HEK293 (cell line): Measurements from ENCODE around the gene ZNF662.

Experiments used
- CTCF ChIA-PET: fragments of 350-600 bp; formaldehyde crosslinking; extraction: SDS; loops from one replicate; lab custom pipeline; 2021; ENCODE audit warnings: antibody characterized with exemption; lab: Yijun Ruan, JAX
- POLR2A ChIA-PET: fragments of 300-600 bp; formaldehyde crosslinking; extraction: SDS; loops from one replicate; lab custom pipeline; 2020; ENCODE audit warnings: antibody characterized with exemption, inconsistent platforms; lab: Yijun Ruan, JAX
- H3K27ac ChIP-seq: fragments of 200-500 bp; sonication (Bioruptor generic); 2 replicates; pipeline ENCODE4 v1.5.1; 2014; ENCODE audit warnings: low read depth, low read length, control low read depth, inconsistent platforms; ENCODE audit errors: extremely low read depth
- H3K36me3 ChIP-seq, 2 experiments: fragments of 200-500 bp in 1 of 2; sonication (Bioruptor generic) in 1 of 2; 1 replicate in 1 of 2; 2 replicates in 1 of 2; pipeline ENCODE4 v1.5.1; 2014 to 2017; ENCODE audit warnings: inconsistent platforms in 2 of 2, low read length in 2 of 2; ENCODE audit not compliant: control insufficient read depth in 2 of 2, insufficient read depth in 1 of 2
- H3K4me1 ChIP-seq: fragments of 200-500 bp; sonication (Bioruptor generic); 2 replicates; pipeline ENCODE4 v1.5.1; 2014; ENCODE audit warnings: mild to moderate bottlenecking, low read length, inconsistent platforms; ENCODE audit not compliant: control insufficient read depth, insufficient read depth
- H3K4me3 ChIP-seq: 2 replicates; pipeline ENCODE4 v1.5.1; 2011; ENCODE audit warnings: low read depth, mild to moderate bottlenecking, control low read depth, low read length, moderate library complexity
- H3K9me3 ChIP-seq: fragments of 200-500 bp; sonication (Bioruptor generic); 2 replicates; pipeline ENCODE4 v1.5.1; 2014; ENCODE audit warnings: low read depth, low read length, inconsistent platforms; ENCODE audit not compliant: control insufficient read depth, insufficient read depth
- FEZF1 ChIP-seq: fragments of 450-650 bp; formaldehyde crosslinking; IDR thresholded peaks from 2 replicates; pipeline ENCODE4 v1.5.1; 2016; ENCODE audit warnings: missing biosample characterization, missing genetic modification characterization
- HOXD13 ChIP-seq: sonication (generic); formaldehyde crosslinking; IDR thresholded peaks from 2 replicates; pipeline ENCODE4 v1.8.0; 2022; ENCODE audit warnings: missing genetic modification reagents, borderline replicate concordance
- KLF7 ChIP-seq: fragments of 450-650 bp; formaldehyde crosslinking; IDR thresholded peaks from 2 replicates; pipeline ENCODE4 v1.5.1; 2016; ENCODE audit warnings: missing biosample characterization, missing genetic modification characterization, borderline replicate concordance
- KLF8 ChIP-seq: fragments of 450-650 bp; formaldehyde crosslinking; IDR thresholded peaks from 2 replicates; pipeline ENCODE4 v1.5.1; 2016; ENCODE audit warnings: missing biosample characterization, missing genetic modification characterization
- MZF1 ChIP-seq: fragments of 450-650 bp; formaldehyde crosslinking; IDR thresholded peaks from 2 replicates; pipeline ENCODE4 v1.5.1; 2017; ENCODE audit warnings: missing biosample characterization, missing genetic modification characterization, borderline replicate concordance
- PRDM2 ChIP-seq: fragments of 450-650 bp; formaldehyde crosslinking; IDR thresholded peaks from 2 replicates; pipeline ENCODE4 v1.5.1; 2016; ENCODE audit warnings: missing biosample characterization, missing genetic modification characterization, borderline replicate concordance
- SETDB1 ChIP-seq: IDR thresholded peaks from one replicate; pipeline ENCODE4 v1.6.1; 2017; ENCODE audit warnings: mild to moderate bottlenecking, low read length, moderate library complexity, mixed read lengths; ENCODE audit not compliant: insufficient read length
- YY1 ChIP-seq: fragments of 450-650 bp; formaldehyde crosslinking; IDR thresholded peaks from 2 replicates; pipeline ENCODE4 v1.5.1; 2018; ENCODE audit warnings: missing biosample characterization, missing genetic modification characterization
- ZBTB1 ChIP-seq: fragments of 450-650 bp; formaldehyde crosslinking; IDR thresholded peaks from 2 replicates; pipeline ENCODE4 v1.5.1; 2016; ENCODE audit warnings: missing biosample characterization, missing genetic modification characterization
- ZBTB8A ChIP-seq: fragments of 450-650 bp; formaldehyde crosslinking; IDR thresholded peaks from 2 replicates; pipeline ENCODE4 v1.5.1; 2016; ENCODE audit warnings: missing biosample characterization, missing genetic modification characterization
- ZNF138 ChIP-seq: fragments of 450-650 bp; formaldehyde crosslinking; IDR thresholded peaks from 2 replicates; pipeline ENCODE4 v1.5.1; 2016; ENCODE audit warnings: missing biosample characterization, missing genetic modification characterization, borderline replicate concordance
- ZNF366 ChIP-seq: fragments of 450-650 bp; formaldehyde crosslinking; conservative IDR thresholded peaks from 2 replicates; pipeline ENCODE4 v1.5.1; 2016; ENCODE audit warnings: missing biosample characterization, missing genetic modification characterization
- ZNF580 ChIP-seq: fragments of 450-650 bp; formaldehyde crosslinking; IDR thresholded peaks from 2 replicates; pipeline ENCODE4 v1.5.1; 2016; ENCODE audit warnings: missing biosample characterization, missing genetic modification characterization
- ZSCAN16 ChIP-seq: fragments of 450-650 bp; formaldehyde crosslinking; IDR thresholded peaks from 2 replicates; pipeline ENCODE4 v1.5.1; 2016; ENCODE audit warnings: missing biosample characterization, missing genetic modification characterization
- ZSCAN4 ChIP-seq: fragments of 450-650 bp; formaldehyde crosslinking; IDR thresholded peaks from 2 replicates; pipeline ENCODE4 v1.5.1; 2017; ENCODE audit warnings: missing biosample characterization, missing genetic modification characterization
- ZSCAN5A ChIP-seq: fragments of 450-650 bp; formaldehyde crosslinking; IDR thresholded peaks from 2 replicates; pipeline ENCODE4 v1.5.1; 2016; ENCODE audit warnings: missing biosample characterization, missing genetic modification characterization
- TF ChIP-seq, protein P1 (sequence below): fragments of 450-650 bp; IDR thresholded peaks from 2 replicates; pipeline ENCODE4 v1.5.1; 2018; ENCODE audit warnings: missing biosample characterization, missing genetic modification characterization
- TF ChIP-seq, protein P2 (sequence below): fragments of 450-650 bp; formaldehyde crosslinking; IDR thresholded peaks from 2 replicates; pipeline ENCODE4 v1.5.1; 2016; ENCODE audit warnings: missing biosample characterization, missing genetic modification characterization

ZNF662 gene

GRCh38 chr3:42937334-42937733 is 31.4 kb downstream of the ZNF662 start (continued):
- TF ChIP-seq MZF1 (tag by site-specific recombination) (no peak), ZSCAN5A (no peak), SETDB1 (no peak), PRDM2 (tag by site-specific recombination) (no peak), FEZF1 (tag by site-specific recombination) (no peak), ZBTB1 (tag by site-specific recombination) (no peak)
- TF ChIP-seq, protein P1, sequence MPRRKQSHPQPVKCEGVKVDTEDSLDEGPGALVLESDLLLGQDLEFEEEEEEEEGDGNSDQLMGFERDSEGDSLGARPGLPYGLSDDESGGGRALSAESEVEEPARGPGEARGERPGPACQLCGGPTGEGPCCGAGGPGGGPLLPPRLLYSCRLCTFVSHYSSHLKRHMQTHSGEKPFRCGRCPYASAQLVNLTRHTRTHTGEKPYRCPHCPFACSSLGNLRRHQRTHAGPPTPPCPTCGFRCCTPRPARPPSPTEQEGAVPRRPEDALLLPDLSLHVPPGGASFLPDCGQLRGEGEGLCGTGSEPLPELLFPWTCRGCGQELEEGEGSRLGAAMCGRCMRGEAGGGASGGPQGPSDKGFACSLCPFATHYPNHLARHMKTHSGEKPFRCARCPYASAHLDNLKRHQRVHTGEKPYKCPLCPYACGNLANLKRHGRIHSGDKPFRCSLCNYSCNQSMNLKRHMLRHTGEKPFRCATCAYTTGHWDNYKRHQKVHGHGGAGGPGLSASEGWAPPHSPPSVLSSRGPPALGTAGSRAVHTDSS (tag by site-specific recombination) = no peak

GRCh38 chr3:42942693-42943092 is 36.8 kb downstream of the ZNF662 start:
- POLR2A ChIA-PET = no interaction called here
- no peak overlapping the region for H3K27ac ChIP-seq
- no peaks in the 10 kb centered on the region for H3K4me1 ChIP-seq
- CTCF ChIA-PET = interaction anchor here (0.8 to 1.3 kb wide), 3 partner anchors 11 to 213 kb away, joined by 3 to 4 read pairs (median 3); no protein-coding TSS in a partner anchor
- H3K4me3 ChIP-seq = no peak overlapping the region
- TF ChIP-seq ZNF366 = no peak
- no peak for TF ChIP-seq ZNF138 (tag by site-specific recombination)
- TF ChIP-seq ZNF580 (tag by site-specific recombination) = no peak
- TF ChIP-seq, protein P2, sequence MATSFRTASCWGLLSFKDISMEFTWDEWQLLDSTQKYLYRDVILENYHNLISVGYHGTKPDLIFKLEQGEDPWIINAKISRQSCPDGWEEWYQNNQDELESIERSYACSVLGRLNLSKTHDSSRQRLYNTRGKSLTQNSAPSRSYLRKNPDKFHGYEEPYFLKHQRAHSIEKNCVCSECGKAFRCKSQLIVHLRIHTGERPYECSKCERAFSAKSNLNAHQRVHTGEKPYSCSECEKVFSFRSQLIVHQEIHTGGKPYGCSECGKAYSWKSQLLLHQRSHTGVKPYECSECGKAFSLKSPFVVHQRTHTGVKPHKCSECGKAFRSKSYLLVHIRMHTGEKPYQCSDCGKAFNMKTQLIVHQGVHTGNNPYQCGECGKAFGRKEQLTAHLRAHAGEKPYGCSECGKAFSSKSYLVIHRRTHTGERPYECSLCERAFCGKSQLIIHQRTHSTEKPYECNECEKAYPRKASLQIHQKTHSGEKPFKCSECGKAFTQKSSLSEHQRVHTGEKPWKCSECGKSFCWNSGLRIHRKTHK (tag by site-specific recombination) = no peak
- TF ChIP-seq MZF1 (tag by site-specific recombination) = no peak
- TF ChIP-seq KLF8 = no peak
- no peak for TF ChIP-seq ZSCAN16 (tag by site-specific recombination)
- no peak for TF ChIP-seq YY1 (tag by site-specific recombination)
- no peak for TF ChIP-seq ZSCAN4
- TF ChIP-seq HOXD13 = no peak
- no peak for TF ChIP-seq KLF7
- TF ChIP-seq ZBTB8A (tag by site-specific recombination) = no peak
- no peaks in the 10 kb centered on the region for H3K36me3 ChIP-seq
- no peaks in the 10 kb centered on the region for H3K9me3 ChIP-seq
